ENCODE measurements around the gene HMGCS1. TPM values are rescaled to one million over a fixed set of nuclear protein-coding genes. Genes with fewer than 3 reads are reported as not detected.

HMGCS1 gene
- total RNA-seq, 1 donor from 2014 or later: 160 TPM

DNA sequence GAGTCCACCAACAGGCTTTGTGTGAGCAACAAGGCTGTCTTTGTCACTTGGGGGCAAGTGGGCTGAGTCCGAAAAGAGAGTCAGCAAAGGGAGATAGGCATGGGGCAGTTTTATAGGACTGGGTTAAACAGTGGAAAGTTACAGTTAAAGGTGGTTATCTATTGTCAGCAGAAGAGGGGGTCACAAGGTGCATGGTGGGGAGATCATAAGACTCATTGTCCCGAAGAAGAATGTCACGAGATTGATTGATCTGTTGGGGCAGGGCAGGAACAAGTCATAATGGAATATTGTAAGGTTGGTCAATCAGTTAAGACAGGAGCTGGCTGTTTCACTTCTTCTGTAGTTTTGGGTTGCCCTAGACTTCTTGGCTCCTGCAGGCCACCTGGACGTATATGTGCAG is 7.6 kb upstream of the HMGCS1 start:
- Mint-ChIP-seq H3K27ac (no peak overlapping the region), H3K9me3 (no peaks in the 10 kb centered on the region), H3K4me1 (no peaks in the 10 kb centered on the region), H3K27me3 (peaks cover under 1% of the 10 kb centered on the region), H3K36me3 (ENCODE audit: low read depth) (no peaks in the 10 kb centered on the region), H3K4me3 (no peak overlapping the region)
- no peak for DNase-seq
- CTCF ChIA-PET: interaction anchor here (0.6 kb wide), 1 partner anchor 15 kb away, joined by 3 read pairs; no protein-coding TSS in a partner anchor
- intact Hi-C loops (cut with micrococcal nuclease): no loop called here
- POLR2A ChIA-PET: no interaction called here
- TF ChIP-seq, protein P1, sequence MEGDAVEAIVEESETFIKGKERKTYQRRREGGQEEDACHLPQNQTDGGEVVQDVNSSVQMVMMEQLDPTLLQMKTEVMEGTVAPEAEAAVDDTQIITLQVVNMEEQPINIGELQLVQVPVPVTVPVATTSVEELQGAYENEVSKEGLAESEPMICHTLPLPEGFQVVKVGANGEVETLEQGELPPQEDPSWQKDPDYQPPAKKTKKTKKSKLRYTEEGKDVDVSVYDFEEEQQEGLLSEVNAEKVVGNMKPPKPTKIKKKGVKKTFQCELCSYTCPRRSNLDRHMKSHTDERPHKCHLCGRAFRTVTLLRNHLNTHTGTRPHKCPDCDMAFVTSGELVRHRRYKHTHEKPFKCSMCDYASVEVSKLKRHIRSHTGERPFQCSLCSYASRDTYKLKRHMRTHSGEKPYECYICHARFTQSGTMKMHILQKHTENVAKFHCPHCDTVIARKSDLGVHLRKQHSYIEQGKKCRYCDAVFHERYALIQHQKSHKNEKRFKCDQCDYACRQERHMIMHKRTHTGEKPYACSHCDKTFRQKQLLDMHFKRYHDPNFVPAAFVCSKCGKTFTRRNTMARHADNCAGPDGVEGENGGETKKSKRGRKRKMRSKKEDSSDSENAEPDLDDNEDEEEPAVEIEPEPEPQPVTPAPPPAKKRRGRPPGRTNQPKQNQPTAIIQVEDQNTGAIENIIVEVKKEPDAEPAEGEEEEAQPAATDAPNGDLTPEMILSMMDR (IDR thresholded peaks at IDR 0.05): no peak
- ATAC-seq (ENCODE audit: low read depth): no peak

DNA sequence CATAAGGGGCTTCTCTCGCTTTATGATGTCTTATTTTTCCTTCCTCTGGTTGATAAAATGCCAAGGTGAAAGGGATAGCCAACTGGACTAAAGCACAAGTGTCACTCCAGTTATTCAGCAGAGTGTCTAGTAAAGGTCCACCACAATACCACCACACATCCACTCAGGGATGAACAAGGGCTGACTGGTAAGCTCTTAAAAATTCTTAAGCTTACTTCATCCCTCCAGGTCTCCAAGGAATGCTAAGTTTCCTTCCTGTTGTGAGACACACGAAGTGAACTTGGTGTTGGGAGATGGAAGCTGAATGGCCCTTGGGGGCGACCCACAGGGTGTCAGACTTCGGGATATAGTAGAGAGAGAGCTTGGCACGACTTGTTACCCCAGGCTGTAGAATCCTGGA is 3.2 kb upstream of the HMGCS1 start:
- POLR2A ChIA-PET: no interaction called here
- DNase-seq: no peak
- peaks cover 4% of the 10 kb centered on the region for H3K9me3 Mint-ChIP-seq

DNA sequence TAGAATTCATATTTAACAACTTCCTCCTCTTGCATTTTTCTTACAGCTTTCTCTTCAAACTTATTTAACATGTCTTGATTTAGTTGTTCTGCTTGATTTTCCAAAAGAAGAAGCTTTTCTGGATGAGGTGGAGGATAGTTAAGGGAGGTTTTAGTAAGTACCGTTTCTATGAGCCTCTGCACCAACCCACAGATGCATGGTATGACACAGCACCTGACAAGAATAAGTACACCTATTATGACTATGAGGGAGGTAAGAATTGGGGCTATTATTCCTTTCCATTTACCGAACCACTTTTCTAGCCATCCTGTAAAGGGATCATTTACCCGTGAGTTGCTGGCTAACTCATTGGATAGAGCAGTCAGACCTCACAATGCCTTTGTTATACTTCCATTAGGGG is 2.5 kb upstream of the HMGCS1 start:
- intact Hi-C loops (cut with micrococcal nuclease): no loop called here
- Mint-ChIP-seq H3K27me3 (no peaks in the 10 kb centered on the region), H3K36me3 (ENCODE audit: low read depth) (peaks cover 22% of the 10 kb centered on the region), H3K4me3 (no peak overlapping the region), H3K9me3 (peaks cover 4% of the 10 kb centered on the region), H3K4me1 (peaks cover 45% of the 10 kb centered on the region), H3K27ac (no peak overlapping the region)
- TF ChIP-seq, protein P1 (IDR thresholded peaks at IDR 0.05): no peak
- ChIA-PET CTCF (interaction anchor here (1.5 kb wide), 1 partner anchor 74 kb away, joined by 4 read pairs; no protein-coding TSS in a partner anchor), POLR2A (interaction anchor here (0.9 to 1.0 kb wide), 2 partner anchors 194 to 307 kb away, joined by 4 read pairs; no protein-coding TSS in a partner anchor)
- DNase-seq (no peak), ATAC-seq (ENCODE audit: low read depth) (no peak)

More for the DNA sequence above, 3.2 kb upstream of the HMGCS1 start:
- Mint-ChIP-seq H3K27ac (no peak overlapping the region), H3K36me3 (ENCODE audit: low read depth) (peaks cover 15% of the 10 kb centered on the region), H3K4me3 (no peak overlapping the region), H3K4me1 (peaks cover 37% of the 10 kb centered on the region), H3K27me3 (no peaks in the 10 kb centered on the region)
- no peak for ATAC-seq (ENCODE audit: low read depth)
- TF ChIP-seq, protein P1 (IDR thresholded peaks at IDR 0.05): no peak
- CTCF ChIA-PET: interaction anchor here (1.5 kb wide), 1 partner anchor 73 kb away, joined by 4 read pairs; no protein-coding TSS in a partner anchor
- intact Hi-C loops (cut with micrococcal nuclease): no loop called here

DNA sequence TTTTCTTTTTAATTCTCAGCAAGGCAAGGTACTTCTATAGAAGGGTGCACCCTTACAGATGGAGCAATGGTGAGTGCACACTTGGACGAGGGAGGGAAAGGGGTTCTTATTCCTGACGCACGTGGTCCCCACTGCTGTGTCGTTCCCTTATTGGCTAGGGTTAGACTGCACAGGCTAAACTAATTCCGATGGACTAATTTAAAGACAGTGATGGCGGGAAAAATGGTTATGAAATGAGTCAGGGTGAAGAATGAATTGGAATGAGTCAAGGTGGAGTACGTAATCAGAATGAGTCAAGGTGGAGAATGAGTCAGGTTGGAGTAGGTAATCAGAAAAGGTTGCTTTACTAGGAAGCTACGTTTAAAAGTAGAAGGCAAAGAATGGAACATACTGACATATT is 2.1 kb upstream of the HMGCS1 start:
- Mint-ChIP-seq H3K27me3 (no peaks in the 10 kb centered on the region), H3K4me1 (peaks cover 46% of the 10 kb centered on the region), H3K4me3 (no peak overlapping the region), H3K9me3 (peaks cover 4% of the 10 kb centered on the region), H3K27ac (no peak overlapping the region), H3K36me3 (ENCODE audit: low read depth) (peaks cover 24% of the 10 kb centered on the region)
- POLR2A ChIA-PET: interaction anchor here (0.9 to 1.0 kb wide), 2 partner anchors 194 to 307 kb away, joined by 4 read pairs; no protein-coding TSS in a partner anchor
- no peak for DNase-seq
- TF ChIP-seq, protein P1 (IDR thresholded peaks at IDR 0.05): no peak
- CTCF ChIA-PET: interaction anchor here (1.5 kb wide), 1 partner anchor 75 kb away, joined by 4 read pairs; no protein-coding TSS in a partner anchor
- intact Hi-C loops (cut with micrococcal nuclease): no loop called here
- ATAC-seq (ENCODE audit: low read depth): no peak

DNA sequence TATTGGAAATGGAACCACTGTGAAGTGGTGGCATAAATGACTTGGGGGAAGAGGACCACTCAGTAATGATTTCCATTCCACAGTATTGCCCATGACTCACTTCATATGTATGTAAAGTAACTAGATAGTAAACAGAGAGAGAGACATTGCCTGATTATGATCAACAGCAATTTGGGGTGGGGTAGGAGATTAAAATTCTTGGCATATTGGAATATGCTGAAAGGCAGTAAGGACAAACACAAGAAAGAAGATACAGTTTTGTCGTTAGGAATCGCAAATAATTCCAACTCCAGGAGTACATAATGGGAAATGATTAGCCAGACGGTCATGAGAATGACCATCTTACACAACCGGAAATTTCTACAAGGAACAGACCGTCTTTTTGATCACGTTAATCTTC is 1.5 kb upstream of the HMGCS1 start:
- Mint-ChIP-seq H3K27ac (peak overlapping the region; percentile 95), H3K9me3 (peaks cover 4% of the 10 kb centered on the region), H3K27me3 (no peaks in the 10 kb centered on the region), H3K4me3 (no peak overlapping the region), H3K4me1 (peaks cover 49% of the 10 kb centered on the region), H3K36me3 (ENCODE audit: low read depth) (peaks cover 29% of the 10 kb centered on the region)
- POLR2A ChIA-PET: interaction anchor here (1.0 to 4.3 kb wide), 5 partner anchors 169 to 288 kb away, joined by 4 to 117 read pairs (median 15); partner anchors contain the start of genes C5orf34, NNT, TMEM267 and ZNF131
- TF ChIP-seq, protein P1 (IDR thresholded peaks at IDR 0.05): no peak
- DNase-seq (no peak), ATAC-seq (ENCODE audit: low read depth) (no peak)
- intact Hi-C loops (cut with micrococcal nuclease): loop anchor here (5.0 kb wide), 1 partner anchor 1387 kb away; the partner anchor contains the start of gene FBXO4
- CTCF ChIA-PET: interaction anchor here (3.4 kb wide), 2 partner anchors 75 to 169 kb away, joined by 18 to 21 read pairs; partner anchors contain the start of gene TMEM267
